SK-N-MC (cell line): Measurements from ENCODE around the gene GABRB2.
"Not testable (repeated sequence)": the region's sequence is repeated elsewhere in the genome, so short reads cannot be mapped to it uniquely, and the experiment has no call there.

Experiments
- DNase-seq: peaks from one replicate; pipeline ENCODE4 v3.0.0-alpha.2; 2011; ENCODE audit warnings: low read depth, low spot score
- H3K27ac ChIP-seq: fragments of 200-600 bp; sonication (generic); 2 replicates; pipeline ENCODE4 v1.5.1; 2016; ENCODE audit warnings: mixed run types
- H3K36me3 ChIP-seq: fragments of 200-600 bp; sonication (generic); 2 replicates; pipeline ENCODE4 v1.6.1; 2017; ENCODE audit warnings: antibody characterized with exemption, low read length, mixed read lengths; ENCODE audit not compliant: insufficient read depth
- H3K4me3 ChIP-seq: fragments of 200-600 bp; sonication (generic); 2 replicates; pipeline ENCODE4 v1.5.1; 2016
- H3K9ac ChIP-seq: fragments of 200-600 bp; sonication (generic); 2 replicates; pipeline ENCODE4 v1.8.0; 2017; ENCODE audit warnings: mixed run types, mixed read lengths; ENCODE audit not compliant: insufficient read length
- H3K9me3 ChIP-seq: fragments of 200-600 bp; sonication (generic); 2 replicates; pipeline ENCODE4 v1.6.1; 2017; ENCODE audit warnings: low read depth, mild to moderate bottlenecking, antibody characterized with exemption, low read length, moderate library complexity, mixed read lengths
- EZH2 ChIP-seq: fragments of 200-600 bp; sonication (generic); IDR thresholded peaks from one replicate; pipeline ENCODE4 v1.6.1; 2017; ENCODE audit warnings: antibody characterized with exemption
- FOXP2 ChIP-seq: optimal IDR thresholded peaks from 2 replicates; pipeline ENCODE3; 2011; ENCODE audit warnings: mild to moderate bottlenecking, moderate library complexity; ENCODE audit not compliant: insufficient read depth; ENCODE audit errors: extremely low read length, control extremely low read depth
- POLR2AphosphoS5 ChIP-seq: IDR thresholded peaks from 2 replicates; pipeline ENCODE4 v1.6.1; 2012; ENCODE audit warnings: mild to moderate bottlenecking, low read depth, low read length, borderline replicate concordance

GABRB2 gene

DNA sequence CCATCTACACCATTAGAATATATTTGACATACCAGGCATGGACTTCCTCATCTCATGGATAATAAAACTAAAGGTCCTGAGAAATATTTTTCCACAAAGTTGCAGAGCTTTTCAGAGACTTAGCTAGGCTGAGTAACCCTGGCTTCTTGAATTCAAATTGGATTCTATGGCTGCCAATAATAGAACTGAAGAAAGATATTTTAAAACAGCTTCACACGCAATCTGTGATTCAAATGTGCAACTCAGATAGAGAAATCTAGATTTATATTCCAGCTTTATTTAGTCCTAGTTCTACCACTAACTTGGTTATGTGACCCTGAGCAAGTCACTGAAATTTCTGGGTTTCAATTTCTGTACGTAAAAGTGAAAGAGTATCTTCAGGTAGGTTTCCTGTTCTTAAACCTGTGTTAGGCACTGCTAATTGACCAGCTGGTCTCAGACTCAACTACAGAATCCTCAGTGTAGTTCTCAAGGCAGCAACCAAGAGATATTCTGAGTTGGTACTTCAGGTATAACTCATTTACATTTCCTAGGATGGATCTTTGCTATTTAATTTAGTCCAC is 235.3 kb downstream of the GABRB2 start:
- Histone ChIP-seq H3K27ac (no peak overlapping the region), H3K9me3 (no peaks in the 10 kb centered on the region), H3K36me3 (no peaks in the 10 kb centered on the region), H3K9ac (no peak overlapping the region), H3K4me3 (no peak overlapping the region)
- TF ChIP-seq FOXP2 (no peak), EZH2 (no peak), POLR2AphosphoS5 (no peak)
- DNase-seq = no peak

DNA sequence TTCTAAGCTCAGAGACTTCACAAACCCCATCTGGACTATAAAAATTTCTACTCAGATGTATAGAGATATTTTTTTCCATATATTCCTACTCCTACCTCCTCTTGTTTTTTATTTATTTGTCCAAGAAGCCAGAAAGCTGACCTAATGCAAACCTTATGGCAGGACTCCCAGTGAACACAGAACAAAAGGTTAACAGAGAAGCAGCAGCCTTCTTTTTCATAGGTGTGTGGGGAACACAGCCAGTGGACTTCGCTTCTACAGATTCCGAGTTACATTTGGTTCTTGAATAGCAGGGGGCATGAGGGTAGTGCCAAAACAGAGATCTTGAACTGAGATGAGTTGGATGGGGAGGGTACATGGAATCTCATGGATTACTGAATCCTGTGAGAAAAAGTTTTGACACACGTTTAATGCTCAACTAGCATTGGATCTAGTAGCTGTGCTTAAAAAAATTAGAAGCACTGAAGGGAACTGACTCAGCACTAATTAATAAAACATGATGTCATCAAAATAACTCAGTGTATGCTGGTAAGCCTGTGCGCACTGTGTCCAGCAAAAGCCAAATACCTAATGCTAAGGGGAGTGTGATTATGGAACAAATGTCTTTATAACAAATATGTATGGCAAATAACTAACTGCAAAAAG is 240.1 kb downstream of the GABRB2 start:
- H3K9ac ChIP-seq = no peak overlapping the region
- no peak overlapping the region for H3K4me3 ChIP-seq
- DNase-seq = no peak
- TF ChIP-seq FOXP2 = no peak
- TF ChIP-seq EZH2 = no peak
- no peak for TF ChIP-seq POLR2AphosphoS5
- H3K27ac ChIP-seq = no peak overlapping the region
- no peaks in the 10 kb centered on the region for H3K36me3 ChIP-seq
- H3K9me3 ChIP-seq = no peaks in the 10 kb centered on the region

DNA sequence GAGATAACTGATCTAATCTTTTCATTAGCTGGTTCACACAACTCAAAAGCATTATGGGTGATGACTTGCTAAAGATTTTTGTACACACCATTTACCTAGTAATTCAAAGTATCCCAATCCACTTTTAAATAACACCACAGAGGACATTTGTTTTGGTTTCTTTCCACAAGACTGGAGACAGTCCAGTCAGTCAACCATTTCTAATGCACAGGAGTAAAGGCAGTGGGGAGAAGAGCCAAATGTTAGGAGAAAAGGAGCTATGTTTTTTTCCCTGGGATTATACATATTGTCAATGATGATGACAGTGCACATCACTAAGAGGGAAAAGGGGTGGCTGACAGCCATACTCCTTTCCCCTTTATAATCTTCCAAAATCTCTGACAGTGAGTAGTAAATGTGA is 240.9 kb downstream of the GABRB2 start:
- no peak for DNase-seq
- Histone ChIP-seq H3K27ac (no peak overlapping the region), H3K36me3 (no peaks in the 10 kb centered on the region), H3K9ac (no peak overlapping the region), H3K9me3 (no peaks in the 10 kb centered on the region), H3K4me3 (no peak overlapping the region)
- TF ChIP-seq EZH2 = no peak
- TF ChIP-seq POLR2AphosphoS5 = no peak
- TF ChIP-seq FOXP2 = no peak

DNA sequence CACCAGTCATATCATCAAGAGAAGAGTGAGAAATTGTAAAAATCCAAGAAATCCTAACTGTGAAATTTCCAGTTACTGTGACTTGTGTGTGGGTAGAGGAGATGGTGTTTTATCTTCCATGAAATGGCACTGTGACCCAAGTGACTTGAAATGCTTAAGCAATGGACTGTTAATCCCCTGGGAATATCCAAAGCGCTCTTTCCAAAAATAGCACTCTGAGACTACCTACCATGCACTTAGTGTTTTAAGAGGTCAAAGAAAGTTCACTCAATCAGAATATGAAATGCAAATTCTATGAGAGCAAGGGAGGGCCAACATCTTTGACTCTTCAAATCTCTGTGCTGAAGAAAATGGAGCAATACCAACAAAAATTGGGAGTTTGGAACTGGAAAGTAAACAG is 244.0 kb downstream of the GABRB2 start:
- TF ChIP-seq FOXP2 (no peak), EZH2 (no peak), POLR2AphosphoS5 (no peak)
- no peak overlapping the region for H3K9ac ChIP-seq
- no peaks in the 10 kb centered on the region for H3K36me3 ChIP-seq
- DNase-seq = no peak
- H3K4me3 ChIP-seq = no peak overlapping the region
- H3K27ac ChIP-seq = no peak overlapping the region
- no peaks in the 10 kb centered on the region for H3K9me3 ChIP-seq

DNA sequence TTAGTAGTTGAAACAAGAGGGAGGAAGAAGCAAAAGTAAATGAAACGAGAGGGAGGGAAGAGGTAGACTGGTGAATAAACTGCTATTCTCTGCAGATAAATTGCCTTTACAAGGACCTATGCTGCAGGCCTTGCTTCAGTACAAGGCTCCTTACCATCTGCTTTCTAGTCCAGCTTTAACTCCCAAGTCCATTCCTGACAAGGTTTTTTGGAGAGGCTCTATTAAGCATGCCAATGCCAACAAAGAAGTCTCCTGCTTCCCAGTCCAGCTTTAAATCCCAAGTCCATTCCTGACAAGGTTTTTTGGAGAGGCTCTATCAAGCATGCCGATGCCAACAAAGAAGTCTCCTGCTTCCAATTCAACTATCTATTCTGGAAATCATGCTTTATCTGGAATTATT is 244.9 kb downstream of the GABRB2 start:
- no peaks in the 10 kb centered on the region for H3K9me3 ChIP-seq

DNA sequence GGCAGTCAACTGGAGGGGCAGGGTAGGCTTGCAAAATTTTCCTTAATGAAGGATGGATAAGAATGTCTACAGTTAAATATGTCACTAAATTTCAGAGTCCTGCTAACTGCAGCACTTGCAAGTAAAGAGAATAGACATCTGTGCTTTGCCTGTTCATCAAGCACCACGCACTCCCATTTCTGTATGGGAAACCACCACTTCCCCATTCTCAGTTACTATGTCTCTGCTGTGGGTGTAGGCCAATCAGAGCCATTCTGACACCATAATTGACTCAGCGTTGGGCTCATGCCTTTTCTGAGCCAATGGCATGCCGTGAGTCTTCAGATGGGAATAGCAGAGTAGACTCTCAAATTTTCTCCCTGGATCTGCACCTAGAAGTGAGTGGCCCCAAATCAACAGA is 247.5 kb downstream of the GABRB2 start:
- Histone ChIP-seq H3K9me3 (no peaks in the 10 kb centered on the region), H3K27ac (no peak overlapping the region), H3K4me3 (no peak overlapping the region), H3K36me3 (no peaks in the 10 kb centered on the region), H3K9ac (no peak overlapping the region)
- no peak for DNase-seq
- TF ChIP-seq FOXP2 (no peak), EZH2 (no peak), POLR2AphosphoS5 (no peak)

More for the DNA sequence above, 244.9 kb downstream of the GABRB2 start:
- TF ChIP-seq POLR2AphosphoS5 = no peak
- no peak for TF ChIP-seq EZH2
- TF ChIP-seq FOXP2 = no peak
- no peak overlapping the region for H3K4me3 ChIP-seq
- no peak overlapping the region for H3K27ac ChIP-seq
- no peaks in the 10 kb centered on the region for H3K36me3 ChIP-seq
- DNase-seq = no peak
- H3K9ac ChIP-seq = no peak overlapping the region

DNA sequence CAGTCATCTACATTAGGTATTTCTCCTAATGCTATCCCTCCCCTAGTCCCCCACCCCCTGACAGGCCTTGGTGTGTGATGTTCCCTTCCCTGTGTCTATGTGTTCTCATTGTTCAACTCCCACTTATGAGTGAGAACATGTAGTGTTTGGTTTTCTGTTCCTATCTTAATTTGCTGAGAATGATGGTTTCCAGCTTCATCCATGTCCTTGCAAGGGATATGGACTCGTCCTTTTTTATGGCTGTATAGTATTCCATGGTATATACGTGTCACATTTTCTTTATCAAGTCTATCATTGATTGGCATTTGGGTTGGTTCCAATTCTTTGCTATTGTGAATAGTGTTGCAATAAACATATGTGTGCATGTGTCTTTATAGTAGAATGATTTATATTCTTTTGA is 249.1 kb downstream of the GABRB2 start:
- H3K27ac ChIP-seq, H3K9me3 ChIP-seq, DNase-seq, H3K36me3 ChIP-seq, H3K9ac ChIP-seq, H3K4me3 ChIP-seq: not testable (repeated sequence)

DNA sequence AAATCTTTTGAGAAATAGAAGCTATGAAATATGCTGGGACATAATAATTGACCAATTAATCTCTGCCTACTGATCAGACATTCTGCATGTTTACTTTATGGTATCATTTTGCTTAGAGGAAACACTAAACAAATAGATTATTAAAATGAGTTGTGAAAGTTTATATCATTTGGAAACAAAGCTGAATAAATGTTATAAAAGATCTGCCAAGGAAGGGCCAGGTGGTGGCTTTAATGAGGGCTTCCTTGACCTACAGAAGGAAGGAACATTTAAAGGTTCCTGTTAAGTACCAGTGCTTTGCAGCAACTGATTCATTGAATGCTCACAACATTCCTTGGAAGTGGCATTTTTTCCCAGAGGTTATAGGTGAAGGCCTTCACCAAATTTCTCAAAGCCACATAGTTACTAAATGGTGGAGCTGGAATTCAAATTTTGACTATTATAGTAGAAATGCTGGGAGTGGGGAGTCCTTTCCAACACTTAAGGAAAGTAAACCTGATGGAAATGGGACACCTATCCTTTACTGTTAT is 250.7 kb downstream of the GABRB2 start:
- DNase-seq = no peak
- Histone ChIP-seq H3K9me3 (no peaks in the 10 kb centered on the region), H3K4me3 (no peak overlapping the region), H3K9ac (no peak overlapping the region), H3K36me3 (no peaks in the 10 kb centered on the region), H3K27ac (no peak overlapping the region)
- TF ChIP-seq POLR2AphosphoS5 = no peak

DNA sequence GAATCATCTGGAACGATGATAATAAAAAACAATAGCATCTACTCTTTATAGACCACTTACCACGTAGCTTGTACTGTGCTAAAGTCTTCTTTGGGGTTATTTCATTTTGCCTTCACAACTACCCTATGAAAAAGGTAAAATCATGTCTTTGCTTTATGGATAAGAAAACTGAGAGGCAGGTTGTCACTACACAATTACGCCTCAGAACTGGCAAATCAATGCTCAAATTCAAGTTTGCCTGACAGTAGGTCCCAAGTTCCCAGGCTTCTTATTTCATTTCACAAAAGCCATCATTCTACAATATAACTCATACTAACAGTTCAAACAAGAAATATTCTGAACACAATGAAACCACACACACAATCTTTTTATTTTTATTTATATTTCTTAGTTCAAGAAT is 258.5 kb downstream of the GABRB2 start:
- H3K36me3 ChIP-seq = no peaks in the 10 kb centered on the region
- no peak for DNase-seq
- no peak overlapping the region for H3K27ac ChIP-seq
- H3K4me3 ChIP-seq = no peak overlapping the region
- H3K9me3 ChIP-seq = no peaks in the 10 kb centered on the region
- TF ChIP-seq FOXP2 (no peak), EZH2 (no peak), POLR2AphosphoS5 (no peak)
- H3K9ac ChIP-seq = no peak overlapping the region
